HCT116 (cell line): ENCODE measurements around the gene VMP1. TPM values are rescaled to one million over a fixed set of nuclear protein-coding genes. Genes with fewer than 3 reads are reported as not detected.

Experiments used
- ATAC-seq: fragments of 200-7000 bp; cut with Tn5 transposase; 2 replicates; pipeline ENCODE4 v1.9.1; 2020; ENCODE audit warnings: mild to moderate bottlenecking, moderate library complexity
- BruUV-seq: library from RNA; stranded (reverse); fragments of 400-500 nt; replicated peaks from 2 replicates; lab custom pipeline; 2021; lab: Mats Ljungman, UMichigan
- CTCF ChIA-PET: fragments of 300-600 bp; sonication (Branson Sonifier 250); formaldehyde crosslinking; loops from one replicate; lab custom pipeline; 2021; ENCODE audit warnings: antibody characterized with exemption; lab: Charles Lee
- POLR2A ChIA-PET: fragments of 300-600, 350-600 bp; sonication (Branson Sonifier 250); formaldehyde crosslinking; loops from one replicate; lab custom pipeline; 2021; ENCODE audit warnings: antibody characterized with exemption; lab: Charles Lee
- RAD21 ChIA-PET, 2 experiments: fragments of 300-600 bp; sonication (Branson Sonifier 250); formaldehyde crosslinking; loops; one replicate each; lab custom pipeline; 2023; ENCODE audit warnings: low total read pairs in 2 of 2; ENCODE audit not compliant: uncharacterized antibody in 2 of 2, unreplicated experiment in 2 of 2, low non-redundant PET in 1 of 2; lab: Charles Lee
- DNase-seq: peaks from one replicate; pipeline ENCODE4 v3.0.0-alpha.2; 2010; ENCODE audit warnings: low read depth, low spot score
- H2AFZ ChIP-seq: fragments of 200-600 bp; shearing (Covaris generic), sonication (generic); 2 replicates; pipeline ENCODE4 v1.6.1; 2017; ENCODE audit warnings: low read depth, mixed run types, mixed read lengths, antibody characterized with exemption, low read length; ENCODE audit not compliant: poor library complexity, severe bottlenecking
- H3K27ac ChIP-seq: 2 replicates; pipeline ENCODE4 v1.5.1; 2012; ENCODE audit warnings: low read depth, low read length
- H3K27me3 ChIP-seq: fragments of 200-600 bp; sonication (generic); 2 replicates; pipeline ENCODE4 v1.6.1; 2016; ENCODE audit warnings: mixed run types, low read length, mixed read lengths; ENCODE audit not compliant: insufficient read depth
- H3K36me3 ChIP-seq, 2 experiments: fragments of 200-500 bp in 1 of 2; fragments of 200-600 bp in 1 of 2; sonication (Bioruptor generic) in 1 of 2; sonication (generic) in 1 of 2; 2 replicates each; pipeline versions ENCODE4 v1.5.1 to v1.6.1; 2014 to 2016; ENCODE audit warnings: low read length in 2 of 2, inconsistent platforms in 1 of 2, mixed read lengths in 1 of 2, mixed run types in 1 of 2; ENCODE audit not compliant: insufficient read depth in 2 of 2, control insufficient read depth in 1 of 2
- H3K4me1 ChIP-seq, 2 experiments: fragments of 200-600 bp in 1 of 2; sonication (generic) in 1 of 2; 2 replicates each; pipeline versions ENCODE4 v1.5.1 to v1.6.1; 2012 to 2017; ENCODE audit warnings: low read length in 2 of 2, inconsistent platforms in 1 of 2, mild to moderate bottlenecking in 1 of 2, mixed read lengths in 1 of 2, mixed run types in 1 of 2, moderate library complexity in 1 of 2; ENCODE audit not compliant: insufficient read depth in 2 of 2, control insufficient read depth in 1 of 2
- H3K4me2 ChIP-seq: fragments of 200-600 bp; sonication (generic); 2 replicates; pipeline ENCODE4 v1.6.1; 2017; ENCODE audit warnings: mixed run types, low read length, mixed read lengths
- H3K4me3 ChIP-seq, 2 experiments: fragments of 200-600 bp in 1 of 2; sonication (generic) in 1 of 2; replicated peaks in 1 of 2; 2 replicates each; pipeline ENCODE4 v1.5.1; 2011 to 2016; ENCODE audit warnings: low read length in 2 of 2, control low read depth in 1 of 2, low read depth in 1 of 2, mild to moderate bottlenecking in 1 of 2, mixed read lengths in 1 of 2, mixed run types in 1 of 2
- H3K79me2 ChIP-seq: fragments of 200-600 bp; sonication (generic); 2 replicates; pipeline ENCODE4 v1.6.1; 2017; ENCODE audit warnings: mild to moderate bottlenecking, mixed run types, low read length, moderate library complexity, mixed read lengths; ENCODE audit not compliant: insufficient read depth
- H3K9ac ChIP-seq: fragments of 200-600 bp; sonication (generic); 2 replicates; pipeline ENCODE4 v1.6.1; 2016; ENCODE audit warnings: low read length, mixed read lengths
- H3K9me2 ChIP-seq: fragments of 200-600 bp; sonication (generic), shearing (Covaris generic); 2 replicates; pipeline ENCODE4 v1.6.1; 2017; ENCODE audit warnings: mixed run types, mild to moderate bottlenecking, moderate library complexity; ENCODE audit not compliant: insufficient read depth
- H3K9me3 ChIP-seq, 2 experiments: fragments of 200-500 bp in 1 of 2; fragments of 200-600 bp in 1 of 2; sonication (Bioruptor generic) in 1 of 2; sonication (generic) in 1 of 2; 2 replicates each; pipeline ENCODE4 v1.6.1; 2014 to 2017; ENCODE audit warnings: low read length in 2 of 2, mixed read lengths in 2 of 2, inconsistent platforms in 1 of 2, low read depth in 1 of 2, mild to moderate bottlenecking in 1 of 2, mixed run types in 1 of 2, moderate library complexity in 1 of 2; ENCODE audit not compliant: control insufficient read depth in 1 of 2, insufficient read depth in 1 of 2
- H4K20me1 ChIP-seq: fragments of 200-600 bp; sonication (generic), shearing (Covaris generic); 2 replicates; pipeline ENCODE4 v1.6.1; 2017; ENCODE audit warnings: mixed run types, mild to moderate bottlenecking, moderate library complexity; ENCODE audit not compliant: insufficient read depth
- ATF3 ChIP-seq: IDR thresholded peaks from 2 replicates; pipeline ENCODE4 v1.6.1; 2012
- CTCF ChIP-seq, 3 experiments: fragments of 200-600 bp in 1 of 3; sonication (generic) in 1 of 3; IDR thresholded peaks in 2 of 3; conservative IDR thresholded peaks in 1 of 3; 2 replicates each; pipeline ENCODE4 v1.5.1; 2012 to 2017; ENCODE audit warnings: low read depth in 2 of 3, low read length in 2 of 3, antibody characterized with exemption in 1 of 3, borderline replicate concordance in 1 of 3, control low read depth in 1 of 3, mild to moderate bottlenecking in 1 of 3, mixed read lengths in 1 of 3, mixed run types in 1 of 3, moderate library complexity in 1 of 3; ENCODE audit not compliant: insufficient read depth in 1 of 3
- ELF1 ChIP-seq: IDR thresholded peaks from 2 replicates; pipeline ENCODE4 v1.6.1; 2012; ENCODE audit warnings: low read depth, borderline replicate concordance
- EZH2phosphoT487 ChIP-seq: fragments of 200-600 bp; IDR thresholded peaks from 2 replicates; pipeline ENCODE4 v1.6.1; 2018; ENCODE audit warnings: antibody characterized with exemption, borderline replicate concordance
- JUND ChIP-seq: IDR thresholded peaks from 2 replicates; pipeline ENCODE4 v1.6.1; 2012
- POLR2A ChIP-seq: IDR thresholded peaks from 2 replicates; pipeline ENCODE4 v1.7.0; 2011; ENCODE audit warnings: borderline replicate concordance; ENCODE audit not compliant: insufficient read depth, insufficient read length; ENCODE audit errors: extremely low read depth
- POLR2AphosphoS5 ChIP-seq: IDR thresholded peaks from 2 replicates; pipeline ENCODE4 v1.6.1; 2011; ENCODE audit warnings: mild to moderate bottlenecking, low read depth, low read length, moderate library complexity
- RAD21 ChIP-seq: IDR thresholded peaks from 2 replicates; pipeline ENCODE4 v1.6.1; 2012; ENCODE audit warnings: low read depth, mild to moderate bottlenecking
- SIN3A ChIP-seq: IDR thresholded peaks from 2 replicates; pipeline ENCODE4 v1.6.1; 2012; ENCODE audit warnings: low read depth
- SP1 ChIP-seq: IDR thresholded peaks from 2 replicates; pipeline ENCODE4 v1.6.1; 2012; ENCODE audit warnings: low read depth
- YY1 ChIP-seq: IDR thresholded peaks from 2 replicates; pipeline ENCODE4 v1.6.1; 2011; ENCODE audit warnings: low read length, low read depth, moderate library complexity, mild to moderate bottlenecking; ENCODE audit not compliant: insufficient replicate concordance; ENCODE audit errors: extremely low read depth
- ZBTB33 ChIP-seq: IDR thresholded peaks from 2 replicates; pipeline ENCODE4 v1.6.1; 2011; ENCODE audit warnings: mild to moderate bottlenecking, low read length, moderate library complexity; ENCODE audit not compliant: insufficient replicate concordance; ENCODE audit errors: extremely low read depth
- intact Hi-C: fragments of 100-400 bp; cut with micrococcal nuclease; formaldehyde crosslinking; loops from 2 replicates; pipeline ENCODE4 v1.10.0; 2022
- total RNA-seq: library from RNA; stranded (reverse); gene quantifications from one replicate; pipeline ENCODE4 v1.2.1, GENCODE V29; 2021; ENCODE audit not compliant: unreplicated experiment

The VMP1 gene
- total RNA-seq, 1 experiment from 2014 or later, result 366 TPM

GRCh38 chr17:59839651-59840328 lies 132.3 kb downstream of the VMP1 start:
- Histone ChIP-seq H3K27ac (peak overlapping the region; percentile 97), H3K79me2 (peaks cover 37% of the 10 kb centered on the region), H4K20me1 (peaks cover 12% of the 10 kb centered on the region; the same call in 1 of the 2 replicates), H3K9me2 (no peaks in the 10 kb centered on the region), H3K27me3 (no peaks in the 10 kb centered on the region), H3K4me1 (peaks cover 55 to 84% of the 10 kb centered on the region in 2 experiments), H2AFZ (no peak overlapping the region), H3K9ac (peak overlapping the region; percentile 92), H3K4me2 (peak overlapping the region; percentile 84), H3K9me3 (no peaks in the 10 kb centered on the region), H3K36me3 (peaks cover 22 to 32% of the 10 kb centered on the region in 2 experiments), H3K4me3 (peak overlapping the region; percentile 74 to 78)
- no peak for TF ChIP-seq ZBTB33
- no peak for TF ChIP-seq ATF3
- no peak for TF ChIP-seq POLR2A
- peak; percentile 93 for TF ChIP-seq POLR2AphosphoS5
- TF ChIP-seq EZH2phosphoT487, result no peak
- TF ChIP-seq ELF1, result no peak
- TF ChIP-seq RAD21, result no peak
- TF ChIP-seq SP1, result no peak
- no peak for TF ChIP-seq SIN3A
- no peak for TF ChIP-seq CTCF (IDR thresholded peaks at IDR 0.05 in 2 of 3, conservative IDR thresholded peaks at IDR 0.05 in 1 of 3; ENCODE audit: borderline replicate concordance in 1 of 3, insufficient read depth in 1 of 3, low read depth in 2 of 3, low read length in 2 of 3)
- peak; percentile 6 for TF ChIP-seq YY1
- no peak for TF ChIP-seq JUND
- BruUV-seq, result no TSS peak
- ChIA-PET POLR2A (interaction anchor here (0.8 to 15.2 kb wide), 9 partner anchors 11 to 132 kb away, joined by 3 to 443 read pairs (median 5); partner anchors contain the start of genes PTRH2 and VMP1), RAD21 (no interaction called here), CTCF (interaction anchor here (4.1 kb wide), 1 partner anchor 87 kb away, joined by 40 read pairs; no protein-coding TSS in a partner anchor)
- intact Hi-C loops, result no loop called here
- DNase-seq (no peak), ATAC-seq (no peak)
